Measurements from ENCODE around the gene VPREB3. TPM values are rescaled to one million over a fixed set of nuclear protein-coding genes. Genes with fewer than 3 reads are reported as not detected.

VPREB3 gene
- polyA plus RNA-seq, 3 donors, result 0.88 to 1.0 (median 1.0) TPM

- Histone ChIP-seq H3K4me1 (ENCODE audit: control insufficient read depth in 1 of 2, insufficient read depth in 2 of 2, low read length in 2 of 2) (no peaks in the 10 kb centered on the region), H3K4me3 (replicated peaks in 1 of 3; ENCODE audit: low read depth in 2 of 3, low read length in 3 of 3) (no peak overlapping the region), H3K9ac (ENCODE audit: insufficient read depth, low read length, poor library complexity, severe bottlenecking) (no peak overlapping the region), H4K20me1 (ENCODE audit: insufficient read depth, low read length) (no peaks in the 10 kb centered on the region), H3K79me2 (ENCODE audit: insufficient read depth, low read length) (no peaks in the 10 kb centered on the region), H3K36me3 (replicated peaks in 1 of 2; ENCODE audit: control insufficient read depth in 1 of 2, insufficient read depth in 2 of 2, low read length in 2 of 2) (peaks cover 73 to 94% of the 10 kb centered on the region in 2 donors), H2AFZ (ENCODE audit: insufficient read depth, low read depth, low read length, poor library complexity, severe bottlenecking) (no peak overlapping the region), H3K27ac (ENCODE audit: low read depth in 1 of 2, low read length in 2 of 2) (peak overlapping the region in 1 of 2 donors; percentile 5), H3K4me2 (replicated peaks; ENCODE audit: extremely low read depth, low read length, poor library complexity, severe bottlenecking) (no peak overlapping the region), H3K27me3 (ENCODE audit: control insufficient read depth in 2 of 2, insufficient read depth in 2 of 2, low read length in 2 of 2) (no peaks in the 10 kb centered on the region), H3K9me3 (replicated peaks in 1 of 2; ENCODE audit: control insufficient read depth in 1 of 2, insufficient read depth in 1 of 2, low read length in 2 of 2) (no peaks in the 10 kb centered on the region)
- no peak for DNase-seq
- TF ChIP-seq CTCF (IDR thresholded peaks at IDR 0.05), result no peak
- Mint-ChIP-seq H3K27me3 (ENCODE audit: low read depth in 3 of 3) (peaks cover 0 to 2% (median 0%) of the 10 kb centered on the region in 3 donors), H3K36me3 (peaks cover 76 to 97% of the 10 kb centered on the region in 2 donors), H3K9me3 (no peaks in the 10 kb centered on the region), H3K4me1 (no peaks in the 10 kb centered on the region), H3K27ac (peak overlapping the region in 3 of 7 donors; percentile 38 to 59 (median 57)), H3K4me3 (no peak overlapping the region)
- intact Hi-C loops (cut with micrococcal nuclease), result no loop called here
- 98% methylated on average over 8 of the region's 8 CpGs for WGBS (ENCODE audit: insufficient coverage)
Observed at GRCh38 chr22:23801886-23802377, 47.7 kb upstream of the VPREB3 start.

GRCh38 chr22:23801238-23801821 is 47.1 kb upstream of the VPREB3 start:
- TF ChIP-seq CTCF (IDR thresholded peaks at IDR 0.05), result no peak
- H3K9ac ChIP-seq (ENCODE audit: insufficient read depth, low read length, poor library complexity, severe bottlenecking), result no peak overlapping the region
- H3K4me3 ChIP-seq (replicated peaks in 1 of 3; ENCODE audit: low read depth in 2 of 3, low read length in 3 of 3), result no peak overlapping the region
- H3K36me3 ChIP-seq (replicated peaks in 1 of 2; ENCODE audit: control insufficient read depth in 1 of 2, insufficient read depth in 2 of 2, low read length in 2 of 2), result peaks cover 72 to 93% of the 10 kb centered on the region in 2 donors
- Mint-ChIP-seq H3K27me3 (ENCODE audit: low read depth in 3 of 3) (peaks cover 0 to 2% (median 0%) of the 10 kb centered on the region in 3 donors), H3K36me3 (peaks cover 78 to 97% of the 10 kb centered on the region in 2 donors), H3K4me3 (no peak overlapping the region), H3K4me1 (no peaks in the 10 kb centered on the region), H3K9me3 (peaks cover 0 to 3% (median 0%) of the 10 kb centered on the region in 7 donors), H3K27ac (peak overlapping the region in 1 of 7 donors; percentile 44)
- no peak overlapping the region for H2AFZ ChIP-seq (ENCODE audit: insufficient read depth, low read depth, low read length, poor library complexity, severe bottlenecking)
- no peaks in the 10 kb centered on the region for H3K79me2 ChIP-seq (ENCODE audit: insufficient read depth, low read length)
- no peak overlapping the region for H3K4me2 ChIP-seq (replicated peaks; ENCODE audit: extremely low read depth, low read length, poor library complexity, severe bottlenecking)
- intact Hi-C loops (cut with micrococcal nuclease), result no loop called here
- no peaks in the 10 kb centered on the region for H3K9me3 ChIP-seq (replicated peaks in 1 of 2; ENCODE audit: control insufficient read depth in 1 of 2, insufficient read depth in 1 of 2, low read length in 2 of 2)
- H3K27ac ChIP-seq (ENCODE audit: low read depth in 1 of 2, low read length in 2 of 2), result peak overlapping the region in 1 of 2 donors; percentile 5
- no peaks in the 10 kb centered on the region for H4K20me1 ChIP-seq (ENCODE audit: insufficient read depth, low read length)
- WGBS (ENCODE audit: insufficient coverage), result 100% methylated on average over 7 of the region's 11 CpGs
- no peaks in the 10 kb centered on the region for H3K4me1 ChIP-seq (ENCODE audit: control insufficient read depth in 1 of 2, insufficient read depth in 2 of 2, low read length in 2 of 2)
- no peaks in the 10 kb centered on the region for H3K27me3 ChIP-seq (ENCODE audit: control insufficient read depth in 2 of 2, insufficient read depth in 2 of 2, low read length in 2 of 2)
- no peak for DNase-seq

Measured in CD14-positive monocyte (primary cell).